Dedifferentiated amniotic fluid mesenchymal stem cell (primary cell): Measurements from ENCODE around the gene PEDS1.
"Not testable (repeated sequence)": the region's sequence is repeated elsewhere in the genome, so short reads cannot be mapped to it uniquely, and the experiment has no call there.

Experiments used
- DNase-seq: peaks from one replicate; pipeline ENCODE4 v3.0.0-alpha.2; 2016; ENCODE audit errors: extremely low spot score

The PEDS1 gene

GRCh38 chr20:50163570-50164317, 10.2 kb upstream of the PEDS1 start:
- no peak for DNase-seq

GRCh38 chr20:50161494-50161893, 8.0 kb upstream of the PEDS1 start:
- DNase-seq = not testable (repeated sequence)

- no peak for DNase-seq
Observed at GRCh38 chr20:50153153-50153499, 397 bp downstream of the PEDS1 start.

GRCh38 chr20:50152394-50153152, 950 bp downstream of the PEDS1 start:
- DNase-seq = no peak

GRCh38 chr20:50151034-50151743, 2.3 kb downstream of the PEDS1 start:
- DNase-seq = no peak

GRCh38 chr20:50149481-50150254, 3.9 kb downstream of the PEDS1 start:
- no peak for DNase-seq

- DNase-seq = peak; percentile 19
Observed at GRCh38 chr20:50146732-50147662, 6.5 kb downstream of the PEDS1 start.

- DNase-seq = no peak
Observed at GRCh38 chr20:50146214-50146613, 7.3 kb downstream of the PEDS1 start.

GRCh38 chr20:50145566-50145965, 8.0 kb downstream of the PEDS1 start:
- DNase-seq = no peak

- DNase-seq = peak; percentile 95
Observed at GRCh38 chr20:50144362-50144761, 9.2 kb downstream of the PEDS1 start.

GRCh38 chr20:50142812-50143211, 10.7 kb downstream of the PEDS1 start:
- DNase-seq = no peak

GRCh38 chr20:50141811-50142561, 11.5 kb downstream of the PEDS1 start:
- DNase-seq = no peak

- DNase-seq = no peak
Observed at GRCh38 chr20:50141018-50141675, 12.4 kb downstream of the PEDS1 start.

- DNase-seq = no peak
Observed at GRCh38 chr20:50140339-50140859, 13.1 kb downstream of the PEDS1 start.

- DNase-seq = no peak
Observed at GRCh38 chr20:50138479-50139393, 14.8 kb downstream of the PEDS1 start.

GRCh38 chr20:50138120-50138478, 15.4 kb downstream of the PEDS1 start:
- DNase-seq = no peak

GRCh38 chr20:50137702-50138101, 15.8 kb downstream of the PEDS1 start:
- not testable (repeated sequence) for DNase-seq
